PC-9 (cell line): ENCODE measurements around the gene WRAP73. TPM values are rescaled to one million over a fixed set of nuclear protein-coding genes. Genes with fewer than 3 reads are reported as not detected.

Source experiments
- BruUV-seq: library from RNA; stranded (reverse); fragments of 400-500 nt; replicated peaks from 2 replicates; lab custom pipeline; 2021; lab: Mats Ljungman, UMichigan
- CTCF ChIA-PET: fragments of 300-600 bp; sonication (Branson Sonifier 250); formaldehyde crosslinking; loops from one replicate; lab custom pipeline; 2022; ENCODE audit warnings: antibody characterized with exemption; lab: Charles Lee
- POLR2A ChIA-PET: fragments of 300-600 bp; sonication (Branson Sonifier 250); formaldehyde crosslinking; loops from one replicate; lab custom pipeline; 2022; ENCODE audit warnings: antibody characterized with exemption; ENCODE audit not compliant: unreplicated experiment; lab: Charles Lee
- DNase-seq, 2 experiments: peaks; one replicate each; pipeline versions ENCODE4 v3.0.0 to v3.0.0-alpha.2; 2015 to 2022; ENCODE audit warnings: mixed read lengths in 1 of 2
- H2AFZ ChIP-seq: fragments of 200-600 bp; sonication (generic); 2 replicates; pipeline ENCODE4 v1.8.1; 2017; ENCODE audit warnings: antibody characterized with exemption
- H3F3A ChIP-seq: fragments of 200-600 bp; sonication (generic); 2 replicates; pipeline ENCODE4 v1.8.1; 2017; ENCODE audit warnings: antibody characterized with exemption, mild to moderate bottlenecking, low read depth; ENCODE audit not compliant: insufficient read depth
- H3K27ac ChIP-seq: fragments of 200-600 bp; sonication (generic); 2 replicates; pipeline ENCODE4 v1.6.1; 2016; ENCODE audit warnings: mixed run types
- H3K27me3 ChIP-seq: fragments of 200-600 bp; sonication (generic); 2 replicates; pipeline ENCODE4 v1.6.1; 2016; ENCODE audit warnings: low read depth, mixed run types; ENCODE audit not compliant: insufficient read depth
- H3K36me3 ChIP-seq: fragments of 200-600 bp; sonication (generic); 2 replicates; pipeline ENCODE4 v1.6.1; 2016; ENCODE audit warnings: low read depth, mixed run types
- H3K4me1 ChIP-seq: fragments of 200-600 bp; sonication (generic); replicated peaks from 2 replicates; pipeline ENCODE4 v1.6.1; 2016; ENCODE audit warnings: mixed run types; ENCODE audit not compliant: insufficient read depth
- H3K4me2 ChIP-seq: fragments of 200-600 bp; sonication (generic); 2 replicates; pipeline ENCODE4 v1.6.1; 2017; ENCODE audit warnings: mixed run types
- H3K4me3 ChIP-seq: fragments of 200-600 bp; sonication (generic); 2 replicates; pipeline ENCODE4 v1.6.1; 2016; ENCODE audit warnings: mixed run types
- H3K79me2 ChIP-seq: fragments of 200-600 bp; sonication (generic); 2 replicates; pipeline ENCODE4 v1.6.1; 2017; ENCODE audit warnings: low read depth, mixed run types
- H3K9me2 ChIP-seq: fragments of 200-600 bp; sonication (generic); 2 replicates; pipeline ENCODE4 v1.8.1; 2017; ENCODE audit warnings: mild to moderate bottlenecking; ENCODE audit not compliant: insufficient read depth
- H3K9me3 ChIP-seq: fragments of 200-600 bp; sonication (generic); 2 replicates; pipeline ENCODE4 v1.8.1; 2016; ENCODE audit warnings: low read depth; ENCODE audit not compliant: insufficient read depth
- H4K20me1 ChIP-seq: fragments of 200-600 bp; sonication (generic); 2 replicates; pipeline ENCODE4 v1.8.1; 2017; ENCODE audit not compliant: insufficient read depth
- EZH2 ChIP-seq: fragments of 200-600 bp; sonication (generic); IDR thresholded peaks from 2 replicates; pipeline ENCODE4 v1.8.0; 2017; ENCODE audit warnings: antibody characterized with exemption, low read depth
- intact Hi-C: fragments of 100-400 bp; cut with micrococcal nuclease; formaldehyde crosslinking; loops from one replicate; pipeline ENCODE4 v1.10.0; 2022; ENCODE audit not compliant: unreplicated experiment
- total RNA-seq: library from RNA; stranded (reverse); gene quantifications from 2 replicates; pipeline ENCODE4 v1.2.3, GENCODE V29; 2021
- TF ChIP-seq, protein P1 (sequence below): fragments of 200-600 bp; sonication (generic); conservative IDR thresholded peaks from 2 replicates; pipeline ENCODE4 v1.6.1; 2017; ENCODE audit warnings: mixed run types, antibody characterized with exemption, mild to moderate bottlenecking, moderate library complexity

WRAP73 gene
- total RNA-seq, 1 experiment from 2014 or later: 25.5 TPM

DNA sequence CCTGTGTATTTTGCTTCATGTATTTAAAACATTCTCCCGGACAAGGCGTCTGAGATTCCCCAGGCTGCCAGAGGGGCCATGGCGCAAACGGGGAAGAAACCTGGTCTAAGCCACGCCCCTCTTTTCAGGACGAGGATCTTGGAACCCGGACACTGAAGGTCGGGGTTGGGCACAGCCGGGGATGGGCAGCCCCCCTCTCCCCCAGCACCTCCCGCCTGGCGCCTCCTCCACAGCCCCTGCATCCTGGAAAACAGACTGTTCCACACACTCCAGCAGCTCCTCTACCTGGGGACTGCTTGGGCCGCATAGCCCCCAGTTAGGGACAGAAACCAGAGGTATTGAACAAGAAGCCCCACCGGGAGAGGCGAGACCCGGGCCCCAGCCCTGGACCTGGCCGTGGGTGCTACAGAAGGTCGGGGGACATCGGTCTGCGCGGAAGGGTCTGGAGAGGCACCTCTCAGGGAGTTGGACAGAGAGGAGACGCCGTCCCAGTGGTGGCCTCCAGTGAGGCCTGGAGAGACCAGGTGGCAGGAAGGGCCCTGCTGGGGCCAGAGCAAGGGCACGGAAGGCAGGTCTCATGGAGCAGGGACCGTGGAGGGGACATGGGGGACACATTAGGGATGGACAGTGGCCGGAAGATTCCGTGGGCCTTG is 7.8 kb upstream of the WRAP73 start:
- Histone ChIP-seq H3K9me2 (no peaks in the 10 kb centered on the region), H3K27ac (no peak overlapping the region), H3K9me3 (no peaks in the 10 kb centered on the region), H3K27me3 (peaks cover 78% of the 10 kb centered on the region), H3K79me2 (no peaks in the 10 kb centered on the region), H3K36me3 (no peaks in the 10 kb centered on the region), H3K4me1 (no peaks in the 10 kb centered on the region), H3K4me3 (no peak overlapping the region), H4K20me1 (no peaks in the 10 kb centered on the region; the same call in 1 of the 2 replicates), H3F3A (peaks cover 5% of the 10 kb centered on the region; the same call in 1 of the 2 replicates), H2AFZ (no peak overlapping the region), H3K4me2 (no peak overlapping the region)
- intact Hi-C loops: no loop called here
- ChIA-PET POLR2A (no interaction called here), CTCF (no interaction called here)
- TF ChIP-seq, protein P1, sequence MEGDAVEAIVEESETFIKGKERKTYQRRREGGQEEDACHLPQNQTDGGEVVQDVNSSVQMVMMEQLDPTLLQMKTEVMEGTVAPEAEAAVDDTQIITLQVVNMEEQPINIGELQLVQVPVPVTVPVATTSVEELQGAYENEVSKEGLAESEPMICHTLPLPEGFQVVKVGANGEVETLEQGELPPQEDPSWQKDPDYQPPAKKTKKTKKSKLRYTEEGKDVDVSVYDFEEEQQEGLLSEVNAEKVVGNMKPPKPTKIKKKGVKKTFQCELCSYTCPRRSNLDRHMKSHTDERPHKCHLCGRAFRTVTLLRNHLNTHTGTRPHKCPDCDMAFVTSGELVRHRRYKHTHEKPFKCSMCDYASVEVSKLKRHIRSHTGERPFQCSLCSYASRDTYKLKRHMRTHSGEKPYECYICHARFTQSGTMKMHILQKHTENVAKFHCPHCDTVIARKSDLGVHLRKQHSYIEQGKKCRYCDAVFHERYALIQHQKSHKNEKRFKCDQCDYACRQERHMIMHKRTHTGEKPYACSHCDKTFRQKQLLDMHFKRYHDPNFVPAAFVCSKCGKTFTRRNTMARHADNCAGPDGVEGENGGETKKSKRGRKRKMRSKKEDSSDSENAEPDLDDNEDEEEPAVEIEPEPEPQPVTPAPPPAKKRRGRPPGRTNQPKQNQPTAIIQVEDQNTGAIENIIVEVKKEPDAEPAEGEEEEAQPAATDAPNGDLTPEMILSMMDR: no peak
- TF ChIP-seq EZH2: no peak
- BruUV-seq: no TSS peak
- no peak for DNase-seq

DNA sequence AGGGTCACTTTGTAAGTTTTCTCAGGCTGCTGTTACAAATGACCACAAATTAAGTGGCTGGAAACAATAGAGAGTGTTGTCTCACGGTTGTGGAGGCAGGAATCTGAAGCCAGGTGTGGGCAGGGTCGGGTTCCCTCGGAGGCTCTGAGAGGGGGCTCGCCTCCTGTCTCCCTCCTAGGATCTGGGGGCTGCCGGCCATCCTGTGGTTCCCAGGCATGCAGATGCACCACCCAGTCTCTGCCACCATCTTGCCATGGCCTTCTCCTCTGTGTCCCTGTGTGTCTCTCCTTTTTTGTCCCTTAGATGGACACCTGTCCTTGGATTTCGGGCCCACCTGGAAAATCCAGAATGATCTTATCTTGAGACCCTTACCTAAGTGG is 7.2 kb upstream of the WRAP73 start:
- CTCF ChIA-PET: no interaction called here
- intact Hi-C loops: no loop called here

DNA sequence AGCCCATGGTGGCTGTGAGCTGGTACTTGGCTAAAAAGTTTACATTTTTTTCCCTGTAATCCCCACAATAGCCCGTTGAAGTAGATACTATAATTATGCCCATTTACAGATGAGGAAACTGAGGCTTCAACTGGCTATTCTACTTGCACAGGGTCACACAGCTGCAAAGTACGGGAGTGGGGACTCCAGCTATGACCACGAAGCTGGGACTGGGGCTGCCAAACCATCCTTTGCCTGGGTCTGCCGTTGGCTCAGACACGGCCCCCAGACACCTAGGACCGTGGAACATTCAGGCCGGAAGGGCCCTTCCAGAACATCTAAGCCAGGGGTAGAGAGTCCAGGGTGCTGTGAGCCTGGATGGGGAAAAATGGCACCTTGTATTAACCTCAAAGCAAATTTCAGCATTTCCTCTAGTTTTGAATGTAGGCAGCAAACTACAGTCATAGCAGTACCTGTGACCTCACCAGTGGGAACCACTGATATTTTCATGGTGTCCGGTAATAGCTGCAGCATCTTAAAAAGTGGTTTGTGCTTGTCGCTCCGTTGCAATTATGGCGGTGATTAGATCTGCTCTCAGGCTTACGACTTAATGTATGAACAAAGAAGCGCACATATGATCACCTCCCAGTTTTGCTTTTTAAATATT is 6.7 kb upstream of the WRAP73 start:
- BruUV-seq: no TSS peak
- H3K4me1 ChIP-seq: no peaks in the 10 kb centered on the region
- intact Hi-C loops: no loop called here
- no peaks in the 10 kb centered on the region for H3K9me3 ChIP-seq
- no peaks in the 10 kb centered on the region; the same call in 1 of the 2 replicates for H4K20me1 ChIP-seq
- H3K27ac ChIP-seq: no peak overlapping the region
- H3F3A ChIP-seq: peaks cover 5% of the 10 kb centered on the region; the same call in 1 of the 2 replicates
- H3K79me2 ChIP-seq: no peaks in the 10 kb centered on the region
- peaks cover 88% of the 10 kb centered on the region for H3K27me3 ChIP-seq
- DNase-seq: no peak
- H3K4me2 ChIP-seq: no peak overlapping the region
- no peak overlapping the region for H2AFZ ChIP-seq
- H3K9me2 ChIP-seq: no peaks in the 10 kb centered on the region
- no peak overlapping the region for H3K4me3 ChIP-seq
- H3K36me3 ChIP-seq: no peaks in the 10 kb centered on the region
- POLR2A ChIA-PET: no interaction called here
- TF ChIP-seq, protein P1: no peak
- TF ChIP-seq EZH2: no peak
- CTCF ChIA-PET: no interaction called here

More for the DNA sequence above, 7.2 kb upstream of the WRAP73 start:
- POLR2A ChIA-PET: no interaction called here
- H3K27me3 ChIP-seq: peaks cover 83% of the 10 kb centered on the region
- peaks cover 5% of the 10 kb centered on the region; the same call in 1 of the 2 replicates for H3F3A ChIP-seq
- no peaks in the 10 kb centered on the region for H3K9me3 ChIP-seq
- no peak overlapping the region for H3K4me2 ChIP-seq
- no TSS peak for BruUV-seq
- H3K79me2 ChIP-seq: no peaks in the 10 kb centered on the region
- TF ChIP-seq EZH2: no peak
- TF ChIP-seq, protein P1: no peak
- no peak overlapping the region for H3K27ac ChIP-seq
- no peaks in the 10 kb centered on the region for H3K4me1 ChIP-seq
- H3K9me2 ChIP-seq: no peaks in the 10 kb centered on the region
- no peaks in the 10 kb centered on the region for H3K36me3 ChIP-seq
- no peak overlapping the region for H3K4me3 ChIP-seq
- DNase-seq: no peak
- H2AFZ ChIP-seq: no peak overlapping the region
- H4K20me1 ChIP-seq: no peaks in the 10 kb centered on the region; the same call in 1 of the 2 replicates
